A549 (cell line): ENCODE measurements around the gene FBXO10. TPM values are rescaled to one million over a fixed set of nuclear protein-coding genes. Genes with fewer than 3 reads are reported as not detected.

Experiments used
- ATAC-seq, 2 experiments: fragments of 200-7000 bp in 1 of 2; fragments of >200 bp in 1 of 2; cut with Nextera tagmentation in 1 of 2; cut with Tn5 transposase in 1 of 2; 3 replicates each; pipeline versions ENCODE4 v1.8.0 to v1.9.1; 2018 to 2020; ENCODE audit warnings: mild to moderate bottlenecking in 1 of 2, moderate library complexity in 1 of 2
- CTCF ChIA-PET: fragments of 300-600 bp; sonication (Branson Sonifier 250); formaldehyde crosslinking; extraction: SDS; loops from one replicate; lab custom pipeline; 2021; ENCODE audit warnings: antibody characterized with exemption, inconsistent platforms; lab: Yijun Ruan, JAX
- POLR2A ChIA-PET: fragments of 350-600 bp; formaldehyde crosslinking; extraction: SDS; loops from one replicate; lab custom pipeline; 2021; ENCODE audit warnings: antibody characterized with exemption, inconsistent platforms; lab: Yijun Ruan, JAX
- DNase-seq, 2 experiments: peaks; one replicate each; pipeline versions ENCODE4 v3.0.0 to v3.0.0-alpha.2; 2011 to 2016; ENCODE audit warnings: low read depth in 1 of 2, low spot score in 1 of 2
- FAIRE-seq: peaks from 2 replicates; lab custom pipeline; 2011; peaks lifted over from hg19 to GRCh38; lab: Jason Lieb, UNC
- H3K27ac ChIP-seq, 2 experiments: fragments of >200 bp; sonication (Bioruptor Twin); formaldehyde crosslinking; 3 replicates each; pipeline ENCODE4 v1.5.1; 2016 to 2017
- H3K4me1 ChIP-seq: fragments of >200 bp; sonication (Bioruptor Twin); formaldehyde crosslinking; 3 replicates; pipeline ENCODE4 v1.6.1; 2016
- H3K4me2 ChIP-seq: fragments of >200 bp; sonication (Bioruptor Twin); formaldehyde crosslinking; 3 replicates; pipeline ENCODE4 v1.6.1; 2016
- H3K4me3 ChIP-seq: fragments of >200 bp; sonication (Bioruptor Twin); formaldehyde crosslinking; 3 replicates; pipeline ENCODE4 v1.5.1; 2016
- H3K9me3 ChIP-seq: fragments of >200 bp; sonication (Bioruptor Twin); formaldehyde crosslinking; 3 replicates; pipeline ENCODE4 v1.6.1; 2016
- CBX2 ChIP-seq: fragments of 200-600 bp; sonication (generic); IDR thresholded peaks from 2 replicates; pipeline ENCODE4 v1.6.1; 2016; ENCODE audit warnings: low read depth, mild to moderate bottlenecking, borderline replicate concordance
- CBX8 ChIP-seq: fragments of 200-600 bp; sonication (generic); IDR thresholded peaks from 2 replicates; pipeline ENCODE4 v1.6.1; 2016
- CEBPB ChIP-seq, 2 experiments: fragments of >200 bp in 1 of 2; sonication (Bioruptor Twin) in 1 of 2; formaldehyde crosslinking in 1 of 2; IDR thresholded peaks; 2 replicates each; pipeline ENCODE4 v1.6.1; 2012 to 2016
- CHD4 ChIP-seq: fragments of 200-600 bp; sonication (generic); IDR thresholded peaks from 2 replicates; pipeline ENCODE4 v1.6.1; 2016; ENCODE audit warnings: antibody characterized with exemption, mild to moderate bottlenecking, borderline replicate concordance
- EHF ChIP-seq: fragments of 250-450 bp; sonication (Bioruptor Pico); IDR thresholded peaks from 2 replicates; pipeline ENCODE4 v1.5.0; 2020; ENCODE audit warnings: mild to moderate bottlenecking
- EHMT2 ChIP-seq: fragments of 200-600 bp; sonication (generic); IDR thresholded peaks from 2 replicates; pipeline ENCODE4 v1.6.1; 2016; ENCODE audit warnings: antibody characterized with exemption, low read depth, mild to moderate bottlenecking, moderate library complexity
- ESRRA ChIP-seq: fragments of 150-350 bp; IDR thresholded peaks from 2 replicates; pipeline ENCODE4 v1.6.1; 2014; ENCODE audit warnings: mild to moderate bottlenecking, low read length, borderline replicate concordance
- FOSL2 ChIP-seq, 2 experiments: fragments of 450-650 bp in 1 of 2; fragments of >200 bp in 1 of 2; sonication (Bioruptor Twin) in 1 of 2; formaldehyde crosslinking; IDR thresholded peaks; 2 replicates each; pipeline versions ENCODE4 v1.5.0 to v1.6.1; 2016 to 2020; ENCODE audit warnings: mild to moderate bottlenecking in 1 of 2, moderate library complexity in 1 of 2
- FOXS1 ChIP-seq: fragments of 250-450 bp; sonication (Bioruptor Pico); IDR thresholded peaks from 2 replicates; pipeline ENCODE4 v1.5.0; 2020; ENCODE audit warnings: mild to moderate bottlenecking, moderate library complexity
- GATA3 ChIP-seq: IDR thresholded peaks from 2 replicates; pipeline ENCODE4 v1.6.1; 2012; ENCODE audit warnings: borderline replicate concordance
- HDAC2 ChIP-seq: fragments of 200-600 bp; sonication (generic); IDR thresholded peaks from 2 replicates; pipeline ENCODE4 v1.6.1; 2016
- HOXA7 ChIP-seq: fragments of 250-450 bp; sonication (Bioruptor Pico); IDR thresholded peaks from 2 replicates; pipeline ENCODE4 v1.5.0; 2020; ENCODE audit warnings: mild to moderate bottlenecking, moderate library complexity
- HOXB13 ChIP-seq: fragments of 250-450 bp; sonication (Bioruptor Pico); IDR thresholded peaks from 2 replicates; pipeline ENCODE4 v1.5.0; 2020; ENCODE audit warnings: low read depth, mild to moderate bottlenecking, moderate library complexity
- JUNB ChIP-seq: fragments of >200 bp; sonication (Bioruptor Twin); formaldehyde crosslinking; IDR thresholded peaks from 2 replicates; pipeline ENCODE4 v1.6.1; 2016
- MAFK ChIP-seq: fragments of 450-650 bp; IDR thresholded peaks from 2 replicates; pipeline ENCODE4 v1.6.1; 2014; ENCODE audit not compliant: partially characterized antibody
- RAD21 ChIP-seq, 2 experiments: fragments of >200 bp in 1 of 2; sonication (Bioruptor Twin) in 1 of 2; formaldehyde crosslinking in 1 of 2; IDR thresholded peaks in 1 of 2; conservative IDR thresholded peaks in 1 of 2; 2 replicates in 1 of 2; 3 replicates in 1 of 2; pipeline ENCODE4 v1.6.1; 2012 to 2018; ENCODE audit warnings: inconsistent platforms in 1 of 2
- SMC3 ChIP-seq: fragments of >200 bp; sonication (Bioruptor Twin); formaldehyde crosslinking; IDR thresholded peaks from 3 replicates; pipeline ENCODE4 v1.6.1; 2018; ENCODE audit warnings: inconsistent platforms
- TFCP2L1 ChIP-seq: fragments of 250-450 bp; sonication (Bioruptor Pico); IDR thresholded peaks from 2 replicates; pipeline ENCODE4 v1.5.0; 2021; ENCODE audit warnings: mild to moderate bottlenecking
- TP53 ChIP-seq: fragments of 250-450 bp; sonication (Bioruptor Pico); IDR thresholded peaks from 2 replicates; pipeline ENCODE4 v1.5.0; 2021; ENCODE audit warnings: mild to moderate bottlenecking, moderate library complexity
- ZFP36 ChIP-seq: fragments of 450-650 bp; IDR thresholded peaks from 2 replicates; pipeline ENCODE4 v1.6.1; 2014; ENCODE audit warnings: borderline replicate concordance; ENCODE audit not compliant: partially characterized antibody
- ZSCAN20 ChIP-seq: fragments of 250-450 bp; sonication (Bioruptor Pico); IDR thresholded peaks from 2 replicates; pipeline ENCODE4 v1.8.0; 2022; ENCODE audit warnings: mild to moderate bottlenecking, moderate library complexity
- WGBS: methylation state at CpG from one replicate; pipeline ENCODE4 v1.1.6; 2017; ENCODE audit errors: missing lambda C conversion rate; 5-methylcytosine and 5-hydroxymethylcytosine counted together
- polyA plus RNA-seq, 4 experiments: library from polyadenylated mRNA; depleted of rRNA in 3 of 4; stranded (reverse); fragments of >200 nt; fragmentation: RNase III in 1 of 4; extraction: RNeasy Plus Mini Kit Qiagen cat#74134 plus additional on column Dnase treatment in 1 of 4; gene quantifications; 2 replicates in 3 of 4; 3 replicates in 1 of 4; pipeline ENCODE4 v1.2.3, GENCODE V29; 2011 to 2017
- TF ChIP-seq, protein P1 (sequence below): fragments of >200 bp; sonication (Bioruptor Twin); formaldehyde crosslinking; IDR thresholded peaks from 2 replicates; pipeline ENCODE4 v1.6.1; 2016
- TF ChIP-seq, protein P2 (sequence below): IDR thresholded peaks from 2 replicates; pipeline ENCODE4 v1.6.1; 2012; ENCODE audit warnings: low read depth, borderline replicate concordance

The FBXO10 gene
- polyA plus RNA-seq, 2 of the 4 experiments (the other 2 are of a cell fraction) = 5.0 to 5.3 TPM

DNA sequence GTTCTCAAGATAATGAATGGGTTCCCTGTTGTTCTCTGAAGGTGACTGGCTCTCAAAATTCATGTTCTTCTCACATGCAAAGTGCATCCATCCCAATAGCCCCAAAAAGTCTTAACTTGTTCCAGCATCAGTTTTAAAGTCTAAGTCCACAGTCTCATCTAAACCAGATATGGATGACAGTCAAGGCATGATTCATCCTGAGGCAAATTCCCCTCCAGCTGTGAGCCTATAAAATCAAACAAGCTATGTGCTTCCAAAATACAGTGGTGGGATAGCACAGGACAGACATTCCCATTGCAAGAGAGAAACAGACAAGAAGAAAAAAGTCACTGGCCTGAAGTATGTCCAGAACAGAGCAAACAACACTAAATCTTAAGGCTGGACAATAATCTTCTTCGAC lies 25.4 kb downstream of the FBXO10 start:
- FAIRE-seq = no peak
- TF ChIP-seq ZFP36 (no peak), SMC3 (no peak), CBX8 (no peak), CBX2 (no peak), TP53 (CRISPR knock-in tag) (no peak), GATA3 (no peak), TFCP2L1 (CRISPR knock-in tag) (no peak), ZSCAN20 (no peak), EHMT2 (no peak), ESRRA (no peak), FOXS1 (CRISPR knock-in tag) (no peak), RAD21 (conservative IDR thresholded peaks at IDR 0.05 in 1 of 2, IDR thresholded peaks at IDR 0.05 in 1 of 2) (no peak), MAFK (no peak), EHF (CRISPR knock-in tag) (no peak), HOXA7 (CRISPR knock-in tag) (no peak), JUNB (no peak), CEBPB (IDR thresholded peaks at IDR 0.05) (no peak), HOXB13 (CRISPR knock-in tag) (no peak)
- TF ChIP-seq, protein P1, sequence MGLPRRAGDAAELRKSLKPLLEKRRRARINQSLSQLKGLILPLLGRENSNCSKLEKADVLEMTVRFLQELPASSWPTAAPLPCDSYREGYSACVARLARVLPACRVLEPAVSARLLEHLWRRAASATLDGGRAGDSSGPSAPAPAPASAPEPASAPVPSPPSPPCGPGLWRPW = no peak
- TF ChIP-seq, protein P2, sequence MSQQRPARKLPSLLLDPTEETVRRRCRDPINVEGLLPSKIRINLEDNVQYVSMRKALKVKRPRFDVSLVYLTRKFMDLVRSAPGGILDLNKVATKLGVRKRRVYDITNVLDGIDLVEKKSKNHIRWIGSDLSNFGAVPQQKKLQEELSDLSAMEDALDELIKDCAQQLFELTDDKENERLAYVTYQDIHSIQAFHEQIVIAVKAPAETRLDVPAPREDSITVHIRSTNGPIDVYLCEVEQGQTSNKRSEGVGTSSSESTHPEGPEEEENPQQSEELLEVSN = no peak
- H3K4me3 ChIP-seq = no peak overlapping the region
- no peak overlapping the region for H3K4me2 ChIP-seq
- peak in 1 of 2 experiments; percentile 24; a peak in 1 of 6 replicates for ATAC-seq
- 76% methylated on average over 1 of the region's 1 CpG for WGBS
- H3K9me3 ChIP-seq = no peaks in the 10 kb centered on the region
- CTCF ChIA-PET = no interaction called here
- POLR2A ChIA-PET = no interaction called here
- no peak for DNase-seq
- H3K27ac ChIP-seq = no peak overlapping the region
- 0 out of 3 replicates have a peak, but pooled peaks cover 4% of the 10 kb centered on the region for H3K4me1 ChIP-seq

DNA sequence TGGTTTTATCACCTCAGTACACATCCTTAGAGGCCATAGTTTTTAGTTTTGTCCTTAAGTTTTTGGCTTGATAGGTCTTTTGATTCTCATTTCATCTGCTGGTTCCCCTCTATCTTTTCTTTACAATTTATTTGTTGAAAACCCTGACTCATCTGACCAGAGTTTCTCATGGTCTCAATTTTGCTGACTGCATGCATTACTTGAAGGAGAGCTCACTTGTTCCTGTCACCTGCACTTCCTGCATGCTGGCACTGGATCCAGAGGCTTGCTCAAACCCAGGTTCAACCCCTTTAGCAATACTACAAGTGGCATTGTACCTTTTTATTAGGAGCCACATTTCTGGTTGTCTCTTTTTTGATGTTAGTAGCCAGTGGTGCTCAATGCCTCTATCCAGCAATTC lies 26.7 kb downstream of the FBXO10 start:
- no peaks in the 10 kb centered on the region for H3K9me3 ChIP-seq
- H3K4me2 ChIP-seq = no peak overlapping the region
- ChIA-PET POLR2A (no interaction called here), CTCF (interaction anchor here (0.7 kb wide), 1 partner anchor 45 kb away, joined by 4 read pairs; no protein-coding TSS in a partner anchor)
- DNase-seq = no peak
- no peak overlapping the region for H3K4me3 ChIP-seq
- H3K27ac ChIP-seq = no peak overlapping the region
- ATAC-seq = no peak
- no peak for FAIRE-seq
- TF ChIP-seq MAFK (peak; percentile 56), ZSCAN20 (no peak)
- 0 out of 3 replicates have a peak, but pooled peaks cover 4% of the 10 kb centered on the region for H3K4me1 ChIP-seq

DNA sequence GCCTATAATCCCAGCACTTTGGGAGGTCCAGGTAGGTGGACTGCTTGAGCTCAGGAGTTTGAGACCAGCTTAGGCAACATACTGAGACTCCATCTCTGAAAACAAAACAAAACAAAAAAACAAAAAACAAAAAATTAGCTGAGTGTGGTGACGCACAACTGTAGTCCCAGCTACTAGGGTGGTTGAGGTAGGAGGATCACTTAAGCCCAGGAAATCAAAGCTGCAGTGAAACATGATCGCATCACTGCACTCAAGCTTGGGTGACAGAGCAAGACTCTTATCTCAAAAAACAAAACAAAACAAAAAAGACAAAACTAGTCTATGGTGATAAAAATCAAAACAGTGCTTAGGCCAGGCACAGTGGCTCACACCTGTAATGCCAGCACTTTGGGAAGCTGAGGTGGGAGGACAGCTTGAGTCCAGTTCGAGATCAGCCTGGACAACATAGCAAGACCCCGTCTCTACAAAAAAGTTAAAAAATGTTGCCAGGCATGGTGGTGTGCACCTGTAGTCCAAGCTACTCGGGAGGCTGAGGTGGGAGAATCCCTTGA lies 28.8 kb downstream of the FBXO10 start:
- TF ChIP-seq HDAC2 = no peak
- no peak for TF ChIP-seq CHD4
- TF ChIP-seq FOSL2 (IDR thresholded peaks at IDR 0.05) = no peak
- no peak for TF ChIP-seq FOSL2 (CRISPR knock-in tag; IDR thresholded peaks at IDR 0.05)
- no peak for TF ChIP-seq RAD21 (conservative IDR thresholded peaks at IDR 0.05 in 1 of 2, IDR thresholded peaks at IDR 0.05 in 1 of 2)
- no peak for TF ChIP-seq CEBPB (IDR thresholded peaks at IDR 0.05)
- Histone ChIP-seq H3K27ac (no peak overlapping the region), H3K4me2 (no peak overlapping the region), H3K4me3 (no peak overlapping the region), H3K9me3 (no peaks in the 10 kb centered on the region), H3K4me1 (0 out of 3 replicates have a peak, but pooled peaks cover 4% of the 10 kb centered on the region)
- POLR2A ChIA-PET = no interaction called here
- ATAC-seq (no peak), DNase-seq (no peak), FAIRE-seq (no peak)
- 79% methylated on average over 5 of the region's 5 CpGs for WGBS
- CTCF ChIA-PET = interaction anchor here (0.9 to 1.9 kb wide), 3 partner anchors 9 to 787 kb away, joined by 3 to 4 read pairs (median 3); no protein-coding TSS in a partner anchor
